ENCODE data around the gene CDK17. TPM values are rescaled to one million over a fixed set of nuclear protein-coding genes. Genes with fewer than 3 reads are reported as not detected.
A peak's percentile ranks its signal among the peaks of the same experiment; 100 is the strongest.

Gene CDK17
- total RNA-seq, 4 donors from 2014 or later = 65.1 to 89.4 (median 71.2) TPM

DNA sequence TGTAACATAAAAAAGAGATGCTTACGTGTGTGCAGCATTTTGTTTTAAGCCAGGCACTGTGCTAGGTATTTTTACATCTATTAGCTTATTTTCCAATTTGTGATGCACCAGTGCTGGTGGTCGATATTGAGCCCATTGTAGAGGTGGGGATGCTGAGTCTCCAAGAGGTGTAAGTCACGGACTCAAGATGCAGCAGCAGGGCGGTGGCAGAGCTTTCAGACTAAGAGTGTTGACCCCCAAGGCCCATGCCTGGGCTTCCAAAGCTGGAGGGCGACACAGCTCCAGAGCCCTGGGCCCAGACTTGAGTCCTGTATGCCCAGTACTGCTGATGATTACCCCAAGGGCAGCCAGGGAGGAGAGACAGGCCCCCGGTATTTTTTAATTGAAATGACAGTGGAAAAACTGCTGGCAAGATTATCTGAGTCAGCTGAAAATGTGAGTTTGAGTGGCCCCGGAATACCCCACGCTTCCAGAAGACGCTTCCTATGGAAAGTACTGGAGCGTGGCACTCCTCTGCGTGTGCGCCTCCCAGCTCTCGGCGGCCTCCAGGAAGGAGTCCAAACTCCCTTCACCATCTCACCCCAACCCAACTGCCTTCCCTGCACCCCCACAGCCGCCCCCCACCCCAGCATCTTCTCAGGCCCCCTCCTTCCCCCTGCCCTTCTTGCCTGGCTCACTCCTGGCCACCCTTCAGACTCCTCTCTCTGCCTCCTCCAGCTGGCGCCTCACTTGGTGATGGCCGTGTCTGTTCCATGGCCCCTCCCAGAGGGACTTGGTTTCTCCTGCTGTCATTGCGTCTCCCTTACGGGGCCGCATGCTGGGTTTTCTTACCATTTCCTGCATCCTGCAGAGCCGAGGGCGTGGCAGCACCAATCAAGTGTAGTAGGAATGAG is 165.4 kb downstream of the CDK17 start:
- no peaks in the 10 kb centered on the region for H3K36me3 ChIP-seq
- no peaks in the 10 kb centered on the region for H3K27me3 ChIP-seq
- H3K4me3 ChIP-seq = no peak overlapping the region
- no peaks in the 10 kb centered on the region for H3K9me3 ChIP-seq
- peak overlapping the region in 3 of 4 donors; percentile 10 to 81 (median 32) for H3K27ac ChIP-seq
- TF ChIP-seq EP300 (IDR thresholded peaks at IDR 0.05) (no peak), POLR2A (IDR thresholded peaks at IDR 0.05) (no peak)
- TF ChIP-seq, protein P1, sequence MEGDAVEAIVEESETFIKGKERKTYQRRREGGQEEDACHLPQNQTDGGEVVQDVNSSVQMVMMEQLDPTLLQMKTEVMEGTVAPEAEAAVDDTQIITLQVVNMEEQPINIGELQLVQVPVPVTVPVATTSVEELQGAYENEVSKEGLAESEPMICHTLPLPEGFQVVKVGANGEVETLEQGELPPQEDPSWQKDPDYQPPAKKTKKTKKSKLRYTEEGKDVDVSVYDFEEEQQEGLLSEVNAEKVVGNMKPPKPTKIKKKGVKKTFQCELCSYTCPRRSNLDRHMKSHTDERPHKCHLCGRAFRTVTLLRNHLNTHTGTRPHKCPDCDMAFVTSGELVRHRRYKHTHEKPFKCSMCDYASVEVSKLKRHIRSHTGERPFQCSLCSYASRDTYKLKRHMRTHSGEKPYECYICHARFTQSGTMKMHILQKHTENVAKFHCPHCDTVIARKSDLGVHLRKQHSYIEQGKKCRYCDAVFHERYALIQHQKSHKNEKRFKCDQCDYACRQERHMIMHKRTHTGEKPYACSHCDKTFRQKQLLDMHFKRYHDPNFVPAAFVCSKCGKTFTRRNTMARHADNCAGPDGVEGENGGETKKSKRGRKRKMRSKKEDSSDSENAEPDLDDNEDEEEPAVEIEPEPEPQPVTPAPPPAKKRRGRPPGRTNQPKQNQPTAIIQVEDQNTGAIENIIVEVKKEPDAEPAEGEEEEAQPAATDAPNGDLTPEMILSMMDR (IDR thresholded peaks at IDR 0.05) = no peak
- H3K4me1 ChIP-seq = peaks cover 0 to 56% (median 22%) of the 10 kb centered on the region in 4 donors
- DNase-seq (ENCODE audit: low spot score in 2 of 2) = no peak
- WGBS, 2 donors = 84 to 86% methylated on average over 22 of the region's 22 CpGs

DNA sequence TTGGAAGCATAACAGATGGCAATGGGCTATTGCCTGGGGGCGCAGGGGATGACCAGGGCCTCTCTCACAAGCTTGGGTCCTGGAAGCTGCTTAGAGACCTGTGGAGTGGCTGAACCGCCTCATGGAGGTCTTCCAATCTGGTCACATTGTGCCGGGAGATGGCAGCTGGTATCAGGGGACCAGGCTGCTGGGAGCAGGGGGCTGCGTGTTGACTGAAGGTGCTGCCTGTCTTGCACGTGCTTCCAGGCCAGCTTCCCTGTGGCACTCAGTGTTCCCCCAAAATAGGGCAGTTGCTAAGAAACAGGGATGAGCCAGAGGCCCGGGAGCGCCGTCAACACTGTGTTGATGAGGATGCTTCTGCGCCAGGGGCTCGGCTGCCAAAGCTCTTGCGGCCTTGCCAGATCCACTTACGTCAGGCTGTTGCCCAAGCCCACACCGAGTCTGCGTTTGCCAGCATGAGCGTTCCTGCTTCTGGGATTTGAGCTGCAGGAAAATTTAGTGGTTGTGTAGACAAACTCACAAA is 166.2 kb downstream of the CDK17 start:
- peak; percentile 76 to 77 for DNase-seq (ENCODE audit: low spot score in 2 of 2)
- TF ChIP-seq, protein P1 (IDR thresholded peaks at IDR 0.05) = no peak
- peak in 1 of 2 donors; percentile 20 for TF ChIP-seq EP300 (IDR thresholded peaks at IDR 0.05)
- WGBS, 2 donors = 73 to 88% methylated on average over 6 to 15 of the region's 15 CpGs
- Histone ChIP-seq H3K4me1 (peaks cover 0 to 50% (median 22%) of the 10 kb centered on the region in 4 donors), H3K27ac (peak overlapping the region; percentile 58 to 81 (median 72)), H3K4me3 (no peak overlapping the region), H3K36me3 (no peaks in the 10 kb centered on the region), H3K9me3 (no peaks in the 10 kb centered on the region), H3K27me3 (no peaks in the 10 kb centered on the region)

DNA sequence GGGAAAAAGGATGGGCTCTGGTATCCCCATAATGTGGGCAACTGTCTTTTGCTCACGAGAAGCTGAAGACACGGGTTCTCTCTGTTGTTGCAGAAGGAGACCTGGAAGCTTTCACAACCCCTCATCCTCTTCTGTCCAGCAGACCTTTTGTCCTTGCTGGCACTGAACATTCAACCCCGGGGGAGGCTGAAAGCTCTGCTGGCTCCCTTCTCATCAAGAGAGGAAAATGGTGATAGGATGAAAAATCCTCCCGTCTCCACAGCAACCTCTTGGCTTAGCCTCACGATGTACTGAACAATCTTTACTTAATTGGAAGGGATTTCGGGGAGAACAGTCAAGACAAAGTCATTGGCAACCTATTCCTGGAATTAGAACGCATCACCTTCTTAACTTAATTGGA is 167.1 kb downstream of the CDK17 start:
- H3K36me3 ChIP-seq = no peaks in the 10 kb centered on the region
- peaks cover 0 to 42% (median 19%) of the 10 kb centered on the region in 4 donors for H3K4me1 ChIP-seq
- H3K4me3 ChIP-seq = no peak overlapping the region
- WGBS, 2 donors = 67 to 76% methylated on average over 7 of the region's 7 CpGs
- H3K27me3 ChIP-seq = no peaks in the 10 kb centered on the region
- TF ChIP-seq, protein P1 (IDR thresholded peaks at IDR 0.05) = no peak
- no peak for TF ChIP-seq POLR2A (IDR thresholded peaks at IDR 0.05)
- TF ChIP-seq EP300 (IDR thresholded peaks at IDR 0.05) = peak in 1 of 2 donors; percentile 52
- H3K27ac ChIP-seq = peak overlapping the region in 3 of 4 donors; percentile 18 to 81 (median 67)
- no peaks in the 10 kb centered on the region for H3K9me3 ChIP-seq
- DNase-seq (ENCODE audit: low spot score in 2 of 2) = peak in 1 of 2 donors; percentile 57

DNA sequence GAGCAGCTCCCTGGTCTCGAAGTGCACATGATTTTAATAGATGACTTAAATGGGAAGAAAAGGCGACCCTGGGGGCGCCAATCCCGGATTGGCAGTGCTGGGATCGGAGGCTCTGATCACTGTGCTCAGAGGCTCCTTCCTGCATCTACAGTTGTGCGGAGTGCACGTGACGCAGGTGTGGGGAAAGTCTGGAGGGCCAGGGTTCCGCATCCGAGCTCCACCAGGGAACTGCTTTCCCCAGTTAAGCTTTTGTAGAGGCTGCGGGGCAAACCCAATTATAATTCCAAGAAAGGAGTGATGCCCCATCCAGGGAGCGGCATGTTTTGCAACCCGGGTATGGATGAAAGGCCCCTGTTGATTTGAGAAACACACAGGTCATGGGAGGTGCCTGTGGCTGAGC is 169.6 kb downstream of the CDK17 start:
- no peaks in the 10 kb centered on the region for H3K9me3 ChIP-seq
- no peaks in the 10 kb centered on the region for H3K36me3 ChIP-seq
- WGBS, 2 donors = 87 to 88% methylated on average over 13 of the region's 13 CpGs
- no peaks in the 10 kb centered on the region for H3K27me3 ChIP-seq
- no peak for TF ChIP-seq POLR2A (IDR thresholded peaks at IDR 0.05)
- TF ChIP-seq, protein P1 (IDR thresholded peaks at IDR 0.05) = no peak
- TF ChIP-seq EP300 (IDR thresholded peaks at IDR 0.05) = no peak
- no peak for DNase-seq (ENCODE audit: low spot score in 2 of 2)
- no peak overlapping the region for H3K4me3 ChIP-seq
- peaks cover 0 to 17% (median 0%) of the 10 kb centered on the region in 4 donors for H3K4me1 ChIP-seq
- H3K27ac ChIP-seq = no peak overlapping the region

Measured in tibial nerve (tissue), 4 donors.